ENCODE results near the gene ATRX.

DNA sequence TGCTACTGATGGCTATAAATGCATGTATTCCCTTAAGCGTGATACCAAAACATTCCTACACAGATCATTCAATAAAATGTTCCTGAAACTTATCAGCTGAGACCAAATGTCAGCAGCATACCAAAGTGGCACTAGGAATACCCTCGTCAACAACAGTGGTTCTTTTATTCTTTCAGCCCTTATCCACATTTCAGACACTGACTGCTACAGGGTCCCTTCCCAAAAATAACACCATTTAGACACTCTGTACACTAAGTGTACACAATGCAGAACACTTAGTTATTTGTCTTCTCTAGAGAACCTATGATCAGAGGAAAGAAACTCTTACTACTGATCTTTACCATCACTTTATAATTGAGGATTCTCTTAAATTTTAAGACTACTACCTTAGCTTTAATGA is 94.1 kb downstream of the ATRX start:
- TF ChIP-seq, protein P1, sequence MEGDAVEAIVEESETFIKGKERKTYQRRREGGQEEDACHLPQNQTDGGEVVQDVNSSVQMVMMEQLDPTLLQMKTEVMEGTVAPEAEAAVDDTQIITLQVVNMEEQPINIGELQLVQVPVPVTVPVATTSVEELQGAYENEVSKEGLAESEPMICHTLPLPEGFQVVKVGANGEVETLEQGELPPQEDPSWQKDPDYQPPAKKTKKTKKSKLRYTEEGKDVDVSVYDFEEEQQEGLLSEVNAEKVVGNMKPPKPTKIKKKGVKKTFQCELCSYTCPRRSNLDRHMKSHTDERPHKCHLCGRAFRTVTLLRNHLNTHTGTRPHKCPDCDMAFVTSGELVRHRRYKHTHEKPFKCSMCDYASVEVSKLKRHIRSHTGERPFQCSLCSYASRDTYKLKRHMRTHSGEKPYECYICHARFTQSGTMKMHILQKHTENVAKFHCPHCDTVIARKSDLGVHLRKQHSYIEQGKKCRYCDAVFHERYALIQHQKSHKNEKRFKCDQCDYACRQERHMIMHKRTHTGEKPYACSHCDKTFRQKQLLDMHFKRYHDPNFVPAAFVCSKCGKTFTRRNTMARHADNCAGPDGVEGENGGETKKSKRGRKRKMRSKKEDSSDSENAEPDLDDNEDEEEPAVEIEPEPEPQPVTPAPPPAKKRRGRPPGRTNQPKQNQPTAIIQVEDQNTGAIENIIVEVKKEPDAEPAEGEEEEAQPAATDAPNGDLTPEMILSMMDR (IDR thresholded peaks at IDR 0.05) = no peak
- TF ChIP-seq POLR2A (IDR thresholded peaks at IDR 0.05) = no peak
